KMS-11 (cell line): ENCODE measurements around the gene AXL.

ENCODE experiments used
- H2AFZ ChIP-seq: fragments of 200-600 bp; sonication (generic); 2 replicates; pipeline ENCODE4 v1.6.1; 2016; ENCODE audit warnings: antibody characterized with exemption, mixed run types, low read depth
- H3K27ac ChIP-seq: fragments of 200-600 bp; sonication (generic); 2 replicates; pipeline ENCODE4 v1.6.1; 2016; ENCODE audit warnings: mild to moderate bottlenecking, mixed run types
- H3K27me3 ChIP-seq: fragments of 200-600 bp; sonication (generic); 2 replicates; pipeline ENCODE4 v1.6.1; 2017; ENCODE audit warnings: mild to moderate bottlenecking, low read depth, mixed run types, moderate library complexity; ENCODE audit not compliant: insufficient read depth
- H3K36me3 ChIP-seq: fragments of 200-600 bp; sonication (generic); 2 replicates; pipeline ENCODE4 v1.6.1; 2017; ENCODE audit warnings: mild to moderate bottlenecking, mixed run types; ENCODE audit not compliant: insufficient read depth
- H3K4me1 ChIP-seq: fragments of 200-600 bp; sonication (generic); 2 replicates; pipeline ENCODE4 v1.6.1; 2016; ENCODE audit warnings: mild to moderate bottlenecking, low read depth, mixed run types; ENCODE audit not compliant: poor library complexity, severe bottlenecking
- H3K4me2 ChIP-seq: fragments of 200-600 bp; sonication (generic); 2 replicates; pipeline ENCODE4 v1.7.0; 2016; ENCODE audit warnings: mild to moderate bottlenecking, mixed run types
- H3K4me3 ChIP-seq: fragments of 200-600 bp; sonication (generic); IDR thresholded peaks from 2 replicates; pipeline ENCODE4 v1.6.1; 2017; ENCODE audit warnings: low read depth, low read length, mixed read lengths; ENCODE audit not compliant: insufficient read depth
- H3K79me2 ChIP-seq: fragments of 200-600 bp; sonication (generic); 2 replicates; pipeline ENCODE4 v1.6.1; 2016; ENCODE audit warnings: low read depth, mixed run types; ENCODE audit not compliant: insufficient read depth
- H3K9ac ChIP-seq: fragments of 200-600 bp; sonication (generic); 2 replicates; pipeline ENCODE4 v1.6.1; 2016; ENCODE audit warnings: mild to moderate bottlenecking, mixed run types
- H4K20me1 ChIP-seq: fragments of 200-600 bp; sonication (generic); 2 replicates; pipeline ENCODE4 v1.6.1; 2016; ENCODE audit warnings: mild to moderate bottlenecking, mixed run types; ENCODE audit not compliant: insufficient read depth
- TF ChIP-seq, protein P1 (sequence below): fragments of 200-600 bp; sonication (generic); conservative IDR thresholded peaks from 2 replicates; pipeline ENCODE4 v1.6.1; 2017; ENCODE audit warnings: low read depth, mild to moderate bottlenecking, antibody characterized with exemption, low read length, moderate library complexity, mixed read lengths

AXL gene

DNA sequence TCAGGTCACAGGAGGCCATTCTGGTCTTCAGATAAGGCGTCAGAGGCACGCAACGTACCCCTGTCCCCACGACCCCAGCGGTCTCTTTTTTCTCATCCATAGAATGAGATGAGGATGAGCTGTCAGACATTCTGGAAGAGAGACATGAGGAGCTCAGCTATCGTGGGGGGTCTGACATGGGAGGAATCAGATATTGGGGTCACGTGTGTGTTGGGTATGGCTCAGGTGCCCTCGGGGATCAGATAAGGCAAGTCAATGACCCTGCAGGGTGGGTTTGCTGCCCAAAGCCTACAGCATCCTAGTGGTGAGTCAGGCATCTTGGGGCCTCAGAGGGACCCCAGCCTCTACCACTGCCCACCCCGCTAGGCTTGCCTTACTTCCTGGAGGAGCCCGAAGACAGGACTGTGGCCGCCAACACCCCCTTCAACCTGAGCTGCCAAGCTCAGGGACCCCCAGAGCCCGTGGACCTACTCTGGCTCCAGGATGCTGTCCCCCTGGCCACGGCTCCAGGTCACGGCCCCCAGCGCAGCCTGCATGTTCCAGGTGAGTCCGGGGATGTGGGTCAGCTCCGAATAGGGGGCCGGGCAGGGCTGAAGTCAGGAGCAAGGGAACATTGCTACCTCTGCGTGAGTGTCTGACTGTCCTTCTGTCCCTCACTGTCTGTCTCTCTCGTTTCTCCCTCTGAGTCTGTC is 2.6 kb downstream of the AXL start:
- no peak overlapping the region for H2AFZ ChIP-seq
- no peaks in the 10 kb centered on the region for H3K79me2 ChIP-seq
- H4K20me1 ChIP-seq = no peaks in the 10 kb centered on the region
- H3K4me3 ChIP-seq = no peak overlapping the region
- no peak overlapping the region for H3K9ac ChIP-seq
- H3K36me3 ChIP-seq = no peaks in the 10 kb centered on the region
- H3K27me3 ChIP-seq = peaks cover 36% of the 10 kb centered on the region
- H3K4me2 ChIP-seq = no peak overlapping the region
- no peak overlapping the region for H3K27ac ChIP-seq
- H3K4me1 ChIP-seq = no peaks in the 10 kb centered on the region
- TF ChIP-seq, protein P1, sequence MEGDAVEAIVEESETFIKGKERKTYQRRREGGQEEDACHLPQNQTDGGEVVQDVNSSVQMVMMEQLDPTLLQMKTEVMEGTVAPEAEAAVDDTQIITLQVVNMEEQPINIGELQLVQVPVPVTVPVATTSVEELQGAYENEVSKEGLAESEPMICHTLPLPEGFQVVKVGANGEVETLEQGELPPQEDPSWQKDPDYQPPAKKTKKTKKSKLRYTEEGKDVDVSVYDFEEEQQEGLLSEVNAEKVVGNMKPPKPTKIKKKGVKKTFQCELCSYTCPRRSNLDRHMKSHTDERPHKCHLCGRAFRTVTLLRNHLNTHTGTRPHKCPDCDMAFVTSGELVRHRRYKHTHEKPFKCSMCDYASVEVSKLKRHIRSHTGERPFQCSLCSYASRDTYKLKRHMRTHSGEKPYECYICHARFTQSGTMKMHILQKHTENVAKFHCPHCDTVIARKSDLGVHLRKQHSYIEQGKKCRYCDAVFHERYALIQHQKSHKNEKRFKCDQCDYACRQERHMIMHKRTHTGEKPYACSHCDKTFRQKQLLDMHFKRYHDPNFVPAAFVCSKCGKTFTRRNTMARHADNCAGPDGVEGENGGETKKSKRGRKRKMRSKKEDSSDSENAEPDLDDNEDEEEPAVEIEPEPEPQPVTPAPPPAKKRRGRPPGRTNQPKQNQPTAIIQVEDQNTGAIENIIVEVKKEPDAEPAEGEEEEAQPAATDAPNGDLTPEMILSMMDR = no peak

DNA sequence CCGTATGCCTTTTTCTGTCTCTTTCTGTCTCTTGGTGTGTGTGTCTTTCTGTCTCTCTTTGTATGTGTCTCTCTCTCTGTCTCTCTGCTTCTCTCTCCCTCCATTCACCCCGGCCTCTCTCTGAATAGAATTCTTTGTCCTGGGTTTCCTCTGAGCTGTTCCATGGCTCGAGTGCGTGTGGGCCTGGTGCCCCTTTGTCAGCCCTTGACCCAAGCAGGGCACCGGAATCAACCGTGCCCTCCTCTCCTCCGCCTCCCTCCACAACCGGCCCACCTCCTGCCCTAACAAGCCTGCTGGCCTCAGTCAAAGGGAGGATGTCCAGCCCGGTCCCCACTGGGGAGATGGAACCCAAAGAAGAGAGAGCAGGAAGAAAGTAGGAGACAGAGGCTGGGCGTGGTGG is 3.2 kb downstream of the AXL start:
- Histone ChIP-seq H3K36me3 (no peaks in the 10 kb centered on the region), H3K27me3 (peaks cover 36% of the 10 kb centered on the region), H4K20me1 (no peaks in the 10 kb centered on the region), H3K27ac (no peak overlapping the region), H3K4me3 (no peak overlapping the region), H3K4me1 (no peaks in the 10 kb centered on the region), H2AFZ (no peak overlapping the region), H3K79me2 (no peaks in the 10 kb centered on the region), H3K9ac (no peak overlapping the region), H3K4me2 (no peak overlapping the region)
- TF ChIP-seq, protein P1 = no peak

DNA sequence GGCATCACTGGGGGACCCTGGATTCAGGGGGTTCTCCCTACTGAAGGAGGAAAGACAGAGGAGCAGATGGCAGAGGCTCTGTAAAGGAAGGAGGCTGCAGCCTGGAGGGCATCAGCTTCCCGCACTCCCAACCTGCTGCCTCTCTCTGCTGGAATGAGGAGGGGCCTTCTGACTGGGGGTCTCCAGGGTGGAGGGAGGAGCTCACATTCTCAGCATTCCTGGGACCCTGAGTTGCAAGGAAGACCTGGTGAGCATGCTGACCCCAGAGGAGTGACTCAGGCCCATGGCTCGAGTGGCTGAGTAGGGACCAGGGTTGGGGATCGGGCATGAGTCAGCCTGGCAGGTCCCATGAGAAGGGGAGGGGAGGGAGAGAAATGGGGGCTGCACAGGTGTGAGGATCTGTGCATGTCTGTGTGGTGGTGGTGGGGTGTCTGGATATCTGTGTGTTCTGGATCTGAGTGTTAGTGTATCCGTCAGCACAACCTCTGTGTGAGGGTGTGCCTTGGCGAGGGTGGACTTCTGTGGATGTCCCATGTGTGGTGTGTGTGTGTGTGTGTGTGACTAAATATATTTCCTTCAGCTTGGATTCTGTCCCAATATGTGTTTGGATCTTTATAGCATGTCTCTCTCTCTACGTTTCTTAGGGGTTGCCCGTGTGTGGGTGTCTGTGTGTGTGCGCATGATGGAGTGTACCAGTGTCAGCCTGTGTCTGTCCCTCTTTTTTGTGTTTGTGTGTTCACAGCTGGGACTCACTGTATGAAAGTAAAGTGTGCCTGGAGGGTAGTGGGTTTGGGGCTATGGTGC is 4.6 kb downstream of the AXL start:
- Histone ChIP-seq H3K4me3 (no peak overlapping the region), H3K36me3 (no peaks in the 10 kb centered on the region), H3K27ac (no peak overlapping the region), H3K4me2 (no peak overlapping the region), H3K4me1 (no peaks in the 10 kb centered on the region), H4K20me1 (no peaks in the 10 kb centered on the region), H2AFZ (no peak overlapping the region), H3K27me3 (peaks cover 36% of the 10 kb centered on the region), H3K79me2 (no peaks in the 10 kb centered on the region), H3K9ac (no peak overlapping the region)
- TF ChIP-seq, protein P1 = no peak

DNA sequence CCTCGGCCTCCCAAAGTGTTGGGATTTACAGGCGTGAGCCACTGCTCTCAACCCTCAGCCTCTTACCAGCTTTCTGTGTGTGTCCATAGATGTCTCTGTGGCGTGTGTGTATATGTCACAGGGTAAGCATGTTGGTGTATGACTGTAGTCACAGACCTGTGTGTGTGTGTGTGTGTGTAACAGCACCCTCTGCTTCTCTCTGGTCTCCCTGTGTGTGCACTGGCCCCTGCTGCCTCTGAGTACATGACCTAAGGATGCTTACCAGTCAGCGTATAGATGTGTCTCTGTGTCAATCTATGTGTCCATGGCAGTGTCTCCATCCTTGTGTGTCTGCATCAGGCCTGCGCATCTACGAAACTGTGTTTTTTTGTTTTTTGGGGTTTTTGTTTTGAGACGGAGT is 5.6 kb downstream of the AXL start:
- H3K4me2 ChIP-seq = no peak overlapping the region
- H3K79me2 ChIP-seq = no peaks in the 10 kb centered on the region
- H4K20me1 ChIP-seq = no peaks in the 10 kb centered on the region
- no peaks in the 10 kb centered on the region for H3K4me1 ChIP-seq
- no peaks in the 10 kb centered on the region for H3K36me3 ChIP-seq
- TF ChIP-seq, protein P1 = no peak
- H3K9ac ChIP-seq = no peak overlapping the region
- H3K27me3 ChIP-seq = peaks cover 29% of the 10 kb centered on the region
- no peak overlapping the region for H3K4me3 ChIP-seq
- H3K27ac ChIP-seq = no peak overlapping the region
- no peak overlapping the region for H2AFZ ChIP-seq
